Left lung (tissue), 10 donors: ENCODE data around the gene PRPF38A. TPM values are rescaled to one million over a fixed set of nuclear protein-coding genes. Genes with fewer than 3 reads are reported as not detected.

Experiments
- ATAC-seq: fragments of 200-7000 bp; cut with Tn5 transposase; one replicate; pipeline ENCODE4 v1.9.1; 2020; ENCODE audit warnings: moderate library complexity
- DNase-seq, 4 donors: peaks; one replicate each; pipeline ENCODE4 v3.0.0-alpha.2; 2013 to 2020
- H3K27ac ChIP-seq, 2 donors: fragments of 200-600 bp; sonication (generic) in 1 of 2; one replicate each; pipeline versions ENCODE4 v1.5.0 to v1.8.0; 2020 to 2021
- H3K27me3 ChIP-seq, 2 donors: fragments of 200-600 bp; sonication (generic) in 1 of 2; one replicate each; pipeline versions ENCODE4 v1.5.0 to v1.8.0; 2020 to 2021
- H3K36me3 ChIP-seq, 2 donors: fragments of 200-600 bp; sonication (generic) in 1 of 2; one replicate each; pipeline versions ENCODE4 v1.5.0 to v1.8.0; 2020 to 2021
- H3K4me1 ChIP-seq, 2 donors: fragments of 200-600 bp; one replicate each; pipeline ENCODE4 v1.8.0; 2021
- H3K4me3 ChIP-seq, 2 donors: fragments of 200-600 bp; sonication (generic) in 1 of 2; one replicate each; pipeline versions ENCODE4 v1.5.0 to v1.8.0; 2020 to 2021; ENCODE audit warnings: mild to moderate bottlenecking in 1 of 2
- H3K9me3 ChIP-seq, 2 donors: fragments of 200-600 bp; sonication (generic) in 1 of 2; one replicate each; pipeline versions ENCODE4 v1.5.0 to v1.8.0; 2020 to 2021
- intact Hi-C, 2 donors: fragments of 100-400 bp; cut with DNase I; formaldehyde crosslinking; loops; one replicate each; pipeline versions ENCODE4 v1.11.2 to v1.14.2; 2022
- polyA plus RNA-seq, 6 donors: library from polyadenylated mRNA; unstranded; fragments of 120-200 nt; gene quantifications; one replicate each; pipeline ENCODE4 v1.2.1, GENCODE V29; 2013; ENCODE audit not compliant: insufficient read length in 6 of 6
- total RNA-seq, 2 donors: library from RNA; stranded (reverse); fragmentation: NEBNext Ultra II Directional; extraction: Animal tissue kit (Norgen Biotek cat#: 25700); gene quantifications; one replicate each; pipeline ENCODE4 v1.2.1, GENCODE V29; 2021
- TF ChIP-seq, protein P1 (sequence below), 2 donors: fragments of 200-600 bp; sonication (generic) in 1 of 2; IDR thresholded peaks; one replicate each; pipeline versions ENCODE4 v1.5.0 to v1.8.0; 2021; ENCODE audit warnings: antibody characterized with exemption in 2 of 2
- donor health status: DM: no; HTN: yes; CAD: no.
- donor health status: DM: no; HTN: no; CAD: no.

The PRPF38A gene
- total and polyA plus RNA-seq, 8 donors: 31.3 to 87.1 (median 79.2) TPM

DNA sequence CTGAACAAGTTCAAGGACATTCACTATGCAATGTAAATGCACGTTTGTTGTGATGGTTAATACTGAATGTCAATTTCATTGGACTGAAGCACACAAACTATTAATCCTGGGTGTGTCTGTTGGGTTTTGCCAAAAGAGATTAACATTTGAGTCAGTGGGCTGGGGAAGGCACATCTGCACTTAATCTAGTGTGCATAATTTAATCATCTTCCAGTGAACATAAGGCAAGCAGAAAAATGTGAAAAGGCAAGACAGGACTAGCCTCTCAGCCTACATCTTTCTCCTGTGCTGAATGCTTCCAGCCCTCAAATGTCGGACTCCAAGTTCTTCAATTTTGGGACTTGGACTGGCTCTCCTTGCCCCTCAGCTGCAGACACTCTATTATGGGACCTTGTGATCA lies 40.1 kb downstream of the PRPF38A start:
- Histone ChIP-seq H3K4me1 (no peaks in the 10 kb centered on the region), H3K9me3 (no peaks in the 10 kb centered on the region), H3K36me3 (peaks cover 0 to 52% of the 10 kb centered on the region in 2 donors), H3K4me3 (no peak overlapping the region), H3K27me3 (no peaks in the 10 kb centered on the region), H3K27ac (no peak overlapping the region)
- ATAC-seq: no peak
- TF ChIP-seq, protein P1, sequence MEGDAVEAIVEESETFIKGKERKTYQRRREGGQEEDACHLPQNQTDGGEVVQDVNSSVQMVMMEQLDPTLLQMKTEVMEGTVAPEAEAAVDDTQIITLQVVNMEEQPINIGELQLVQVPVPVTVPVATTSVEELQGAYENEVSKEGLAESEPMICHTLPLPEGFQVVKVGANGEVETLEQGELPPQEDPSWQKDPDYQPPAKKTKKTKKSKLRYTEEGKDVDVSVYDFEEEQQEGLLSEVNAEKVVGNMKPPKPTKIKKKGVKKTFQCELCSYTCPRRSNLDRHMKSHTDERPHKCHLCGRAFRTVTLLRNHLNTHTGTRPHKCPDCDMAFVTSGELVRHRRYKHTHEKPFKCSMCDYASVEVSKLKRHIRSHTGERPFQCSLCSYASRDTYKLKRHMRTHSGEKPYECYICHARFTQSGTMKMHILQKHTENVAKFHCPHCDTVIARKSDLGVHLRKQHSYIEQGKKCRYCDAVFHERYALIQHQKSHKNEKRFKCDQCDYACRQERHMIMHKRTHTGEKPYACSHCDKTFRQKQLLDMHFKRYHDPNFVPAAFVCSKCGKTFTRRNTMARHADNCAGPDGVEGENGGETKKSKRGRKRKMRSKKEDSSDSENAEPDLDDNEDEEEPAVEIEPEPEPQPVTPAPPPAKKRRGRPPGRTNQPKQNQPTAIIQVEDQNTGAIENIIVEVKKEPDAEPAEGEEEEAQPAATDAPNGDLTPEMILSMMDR (IDR thresholded peaks at IDR 0.05): no peak
- no peak for DNase-seq
- intact Hi-C loops: no loop called here

DNA sequence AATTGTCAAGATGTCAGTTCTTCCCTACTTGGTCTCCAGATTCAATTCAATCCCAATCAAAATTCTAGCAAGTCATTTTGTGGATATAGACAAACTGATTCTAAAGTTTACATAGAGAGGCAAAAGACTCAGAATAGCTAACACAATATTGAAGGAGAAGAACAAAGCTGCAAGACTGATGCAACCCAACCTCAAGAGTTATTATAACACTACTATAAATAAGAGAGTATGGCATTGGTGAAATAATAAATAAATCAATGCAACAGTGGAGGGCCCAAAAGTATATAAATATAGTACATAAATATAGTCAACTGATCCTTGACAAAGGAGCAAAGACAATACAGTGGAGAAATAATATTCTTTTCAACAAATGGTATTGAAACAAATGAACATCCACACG lies 49.7 kb downstream of the PRPF38A start:
- Histone ChIP-seq H3K4me1 (no peaks in the 10 kb centered on the region), H3K4me3 (no peak overlapping the region), H3K27ac (no peak overlapping the region), H3K27me3 (no peaks in the 10 kb centered on the region), H3K36me3 (peaks cover 0 to 14% of the 10 kb centered on the region in 2 donors), H3K9me3 (no peaks in the 10 kb centered on the region)
- ATAC-seq (no peak), DNase-seq (no peak)
- TF ChIP-seq, protein P1 (IDR thresholded peaks at IDR 0.05): no peak
- intact Hi-C loops: no loop called here

DNA sequence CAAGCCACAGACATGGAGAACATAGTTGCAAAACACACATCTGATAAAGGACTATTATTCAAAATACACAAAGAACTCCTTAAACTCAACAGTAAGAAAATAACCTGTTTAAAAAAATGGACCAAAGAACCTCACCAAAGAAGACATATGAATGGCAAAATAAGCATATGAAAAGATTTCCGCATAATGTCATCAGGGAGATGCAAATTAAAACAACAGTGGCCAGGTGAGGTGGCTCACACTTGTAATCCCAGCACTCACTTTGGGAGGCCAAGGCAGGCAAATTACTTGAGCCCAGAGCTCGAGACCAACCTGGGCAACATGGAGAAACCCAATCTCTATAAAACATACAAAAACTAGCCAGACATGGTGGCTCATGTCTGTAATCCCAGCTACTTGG lies 50.4 kb downstream of the PRPF38A start:
- Histone ChIP-seq H3K36me3 (peaks cover 0 to 14% of the 10 kb centered on the region in 2 donors), H3K27me3 (no peaks in the 10 kb centered on the region), H3K4me3 (no peak overlapping the region), H3K9me3 (no peaks in the 10 kb centered on the region), H3K4me1 (no peaks in the 10 kb centered on the region), H3K27ac (no peak overlapping the region)
- ATAC-seq: no peak
- DNase-seq: no peak
- TF ChIP-seq, protein P1 (IDR thresholded peaks at IDR 0.05): no peak
- intact Hi-C loops: no loop called here

DNA sequence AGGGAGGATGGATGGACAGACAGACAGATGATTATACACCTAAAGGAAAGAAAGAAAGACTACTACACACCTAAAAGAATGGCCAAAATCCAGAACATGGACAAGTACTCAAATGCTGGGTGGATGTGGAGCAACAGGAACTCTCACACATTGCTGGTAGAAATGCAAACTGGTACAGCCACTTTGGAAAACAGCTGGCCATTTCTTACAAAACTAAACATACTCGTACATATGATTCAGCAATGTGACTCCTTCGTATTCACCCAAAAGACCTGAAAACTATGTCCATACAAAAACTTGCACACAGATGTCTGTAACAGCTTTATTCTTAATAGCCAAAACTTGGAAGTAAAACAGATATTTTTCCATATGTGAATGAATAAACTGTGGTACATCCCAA lies 51.3 kb downstream of the PRPF38A start:
- DNase-seq (no peak), ATAC-seq (no peak)
- Histone ChIP-seq H3K4me3 (no peak overlapping the region), H3K36me3 (peaks cover 0 to 23% of the 10 kb centered on the region in 2 donors), H3K4me1 (no peaks in the 10 kb centered on the region), H3K27ac (no peak overlapping the region), H3K9me3 (no peaks in the 10 kb centered on the region), H3K27me3 (no peaks in the 10 kb centered on the region)
- TF ChIP-seq, protein P1 (IDR thresholded peaks at IDR 0.05): no peak
- intact Hi-C loops: no loop called here

DNA sequence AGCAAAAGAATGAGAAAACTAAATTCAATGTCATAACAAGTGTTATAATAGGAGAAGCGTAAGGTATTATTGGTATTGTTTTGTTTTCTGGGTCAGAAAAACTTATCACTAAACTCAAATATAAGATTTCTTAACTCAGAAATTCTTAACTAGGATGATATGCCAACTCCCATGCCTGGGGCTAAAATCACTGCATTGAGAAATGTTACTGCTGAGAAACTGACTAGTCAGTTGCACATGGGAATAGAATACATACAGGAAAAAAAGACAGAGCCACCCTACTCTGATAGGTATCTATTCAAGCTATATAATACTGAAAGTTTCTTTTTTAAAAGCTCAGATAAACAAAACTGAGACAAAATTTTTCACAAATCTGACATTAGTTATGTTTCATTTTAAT lies 56.3 kb downstream of the PRPF38A start:
- ATAC-seq (no peak), DNase-seq (no peak)
- TF ChIP-seq, protein P1 (IDR thresholded peaks at IDR 0.05): no peak
- H3K4me3 ChIP-seq: no peak overlapping the region
- H3K36me3 ChIP-seq: peaks cover 0 to 18% of the 10 kb centered on the region in 2 donors
- H3K4me1 ChIP-seq: no peaks in the 10 kb centered on the region
- intact Hi-C loops: no loop called here
- H3K27me3 ChIP-seq: no peaks in the 10 kb centered on the region
- H3K27ac ChIP-seq: no peak overlapping the region
- no peaks in the 10 kb centered on the region for H3K9me3 ChIP-seq
